Lower lobe of right lung (tissue), 2 donors: ENCODE results near the gene ADD1. TPM values are rescaled to one million over a fixed set of nuclear protein-coding genes. Genes with fewer than 3 reads are reported as not detected.
A peak's percentile ranks its signal among the peaks of the same experiment; 100 is the strongest.

Experiments used
- ATAC-seq, 2 donors: fragments of 200-7000 bp; cut with Tn5 transposase; one replicate each; pipeline ENCODE4 v1.9.1; 2020 to 2022; ENCODE audit warnings: mild to moderate bottlenecking in 2 of 2, moderate library complexity in 2 of 2
- DNase-seq: peaks from one replicate; pipeline ENCODE4 v3.0.0-alpha.2; 2020
- H3K27ac ChIP-seq: fragments of 200-600 bp; one replicate; pipeline ENCODE4 v1.8.0; 2022
- H3K27me3 ChIP-seq: fragments of 200-600 bp; one replicate; pipeline ENCODE4 v1.8.0; 2022; ENCODE audit warnings: low read depth
- H3K36me3 ChIP-seq: fragments of 200-600 bp; one replicate; pipeline ENCODE4 v1.8.0; 2022; ENCODE audit warnings: mild to moderate bottlenecking
- H3K4me1 ChIP-seq: fragments of 200-600 bp; one replicate; pipeline ENCODE4 v1.8.0; 2022
- H3K4me3 ChIP-seq: fragments of 200-600 bp; one replicate; pipeline ENCODE4 v1.8.0; 2022; ENCODE audit warnings: mild to moderate bottlenecking
- H3K9me3 ChIP-seq: fragments of 200-600 bp; one replicate; pipeline ENCODE4 v1.8.0; 2022
- CTCF ChIP-seq: fragments of 200-600 bp; IDR thresholded peaks from one replicate; pipeline ENCODE4 v1.8.0; 2022; ENCODE audit warnings: antibody characterized with exemption, mild to moderate bottlenecking
- intact Hi-C: fragments of 100-400 bp; cut with DNase I; formaldehyde crosslinking; loops from one replicate; pipeline ENCODE4 v1.11.0; 2022
- total RNA-seq: library from RNA; stranded (reverse); fragmentation: NEBNext Ultra II Directional; extraction: Animal tissue kit (Norgen Biotek cat#: 25700); gene quantifications from one replicate; pipeline ENCODE4 v1.2.1, GENCODE V29; 2021
- donor health status: DM: no; HTN: yes; CAD: no; lungs with severe emphysema.

Gene ADD1
- total RNA-seq, 1 donor from 2014 or later: 279 TPM

- peak; percentile 11 to 25 for ATAC-seq
- Histone ChIP-seq H3K36me3 (peaks cover 42% of the 10 kb centered on the region), H3K27me3 (no peaks in the 10 kb centered on the region), H3K4me3 (peak overlapping the region; percentile 58), H3K27ac (peak overlapping the region; percentile 58), H3K9me3 (no peaks in the 10 kb centered on the region), H3K4me1 (peaks cover 56% of the 10 kb centered on the region)
- TF ChIP-seq CTCF: no peak
- intact Hi-C loops: no loop called here
- DNase-seq: no peak
Measured at GRCh38 chr4:2818351-2818939, 25.2 kb upstream of the ADD1 start.

GRCh38 chr4:2819244-2820215 is 24.1 kb upstream of the ADD1 start:
- no peaks in the 10 kb centered on the region for H3K27me3 ChIP-seq
- peak overlapping the region; percentile 18 for H3K27ac ChIP-seq
- H3K9me3 ChIP-seq: no peaks in the 10 kb centered on the region
- DNase-seq (peak; percentile 17), ATAC-seq (no peak)
- intact Hi-C loops: no loop called here
- peaks cover 46% of the 10 kb centered on the region for H3K4me1 ChIP-seq
- no peak for TF ChIP-seq CTCF
- H3K4me3 ChIP-seq: no peak overlapping the region
- H3K36me3 ChIP-seq: peaks cover 43% of the 10 kb centered on the region

- H3K9me3 ChIP-seq: no peaks in the 10 kb centered on the region
- DNase-seq (peak; percentile 47), ATAC-seq (no peak)
- intact Hi-C loops: no loop called here
- H3K36me3 ChIP-seq: peaks cover 50% of the 10 kb centered on the region
- no peak for TF ChIP-seq CTCF
- peaks cover 37% of the 10 kb centered on the region for H3K4me1 ChIP-seq
- no peaks in the 10 kb centered on the region for H3K27me3 ChIP-seq
- H3K27ac ChIP-seq: no peak overlapping the region
- no peak overlapping the region for H3K4me3 ChIP-seq
Measured at GRCh38 chr4:2820216-2820982, 23.2 kb upstream of the ADD1 start.

- Histone ChIP-seq H3K4me1 (peaks cover 14% of the 10 kb centered on the region), H3K4me3 (no peak overlapping the region), H3K36me3 (peaks cover 67% of the 10 kb centered on the region), H3K9me3 (no peaks in the 10 kb centered on the region), H3K27me3 (no peaks in the 10 kb centered on the region), H3K27ac (no peak overlapping the region)
- ATAC-seq (no peak), DNase-seq (peak; percentile 39)
- intact Hi-C loops: no loop called here
- no peak for TF ChIP-seq CTCF
Measured at GRCh38 chr4:2822461-2823300, 21.0 kb upstream of the ADD1 start.

GRCh38 chr4:2823301-2823670 is 20.4 kb upstream of the ADD1 start:
- H3K27ac ChIP-seq: no peak overlapping the region
- peaks cover 73% of the 10 kb centered on the region for H3K36me3 ChIP-seq
- peaks cover 13% of the 10 kb centered on the region for H3K4me1 ChIP-seq
- no peaks in the 10 kb centered on the region for H3K9me3 ChIP-seq
- intact Hi-C loops: no loop called here
- DNase-seq (peak; percentile 45), ATAC-seq (peak in 1 of 2 donors; percentile 1)
- no peak for TF ChIP-seq CTCF
- H3K27me3 ChIP-seq: no peaks in the 10 kb centered on the region
- no peak overlapping the region for H3K4me3 ChIP-seq
